HEK293 (cell line): ENCODE results near the gene PEX26.

Experiments
- CTCF ChIA-PET: fragments of 350-600 bp; formaldehyde crosslinking; extraction: SDS; loops from one replicate; lab custom pipeline; 2021; ENCODE audit warnings: antibody characterized with exemption; lab: Yijun Ruan, JAX
- POLR2A ChIA-PET: fragments of 300-600 bp; formaldehyde crosslinking; extraction: SDS; loops from one replicate; lab custom pipeline; 2020; ENCODE audit warnings: antibody characterized with exemption, inconsistent platforms; lab: Yijun Ruan, JAX
- H3K27ac ChIP-seq: fragments of 200-500 bp; sonication (Bioruptor generic); 2 replicates; pipeline ENCODE4 v1.5.1; 2014; ENCODE audit warnings: low read depth, low read length, control low read depth, inconsistent platforms; ENCODE audit errors: extremely low read depth
- H3K36me3 ChIP-seq, 2 experiments: fragments of 200-500 bp in 1 of 2; sonication (Bioruptor generic) in 1 of 2; 1 replicate in 1 of 2; 2 replicates in 1 of 2; pipeline ENCODE4 v1.5.1; 2014 to 2017; ENCODE audit warnings: inconsistent platforms in 2 of 2, low read length in 2 of 2; ENCODE audit not compliant: control insufficient read depth in 2 of 2, insufficient read depth in 1 of 2
- H3K4me1 ChIP-seq: fragments of 200-500 bp; sonication (Bioruptor generic); 2 replicates; pipeline ENCODE4 v1.5.1; 2014; ENCODE audit warnings: mild to moderate bottlenecking, low read length, inconsistent platforms; ENCODE audit not compliant: control insufficient read depth, insufficient read depth
- H3K4me3 ChIP-seq: 2 replicates; pipeline ENCODE4 v1.5.1; 2011; ENCODE audit warnings: low read depth, mild to moderate bottlenecking, control low read depth, low read length, moderate library complexity
- H3K9me3 ChIP-seq: fragments of 200-500 bp; sonication (Bioruptor generic); 2 replicates; pipeline ENCODE4 v1.5.1; 2014; ENCODE audit warnings: low read depth, low read length, inconsistent platforms; ENCODE audit not compliant: control insufficient read depth, insufficient read depth
- EGR2 ChIP-seq: fragments of 450-650 bp; formaldehyde crosslinking; IDR thresholded peaks from 2 replicates; pipeline ENCODE4 v1.5.1; 2016; ENCODE audit warnings: low read depth, missing biosample characterization, missing genetic modification characterization
- GLI4 ChIP-seq: fragments of 450-650 bp; formaldehyde crosslinking; IDR thresholded peaks from 2 replicates; pipeline ENCODE4 v1.5.1; 2016; ENCODE audit warnings: missing biosample characterization, missing genetic modification characterization
- GLIS1 ChIP-seq: fragments of 450-650 bp; formaldehyde crosslinking; IDR thresholded peaks from 2 replicates; pipeline ENCODE4 v1.5.1; 2016; ENCODE audit warnings: missing biosample characterization, missing genetic modification characterization
- HOXC10 ChIP-seq: sonication (generic); formaldehyde crosslinking; IDR thresholded peaks from 2 replicates; pipeline ENCODE4 v1.8.1; 2023; ENCODE audit warnings: mild to moderate bottlenecking, missing genetic modification reagents
- MYNN ChIP-seq: fragments of 450-650 bp; formaldehyde crosslinking; IDR thresholded peaks from 2 replicates; pipeline ENCODE4 v1.5.1; 2016; ENCODE audit warnings: missing biosample characterization, missing genetic modification characterization, borderline replicate concordance
- ZFP3 ChIP-seq: fragments of 450-650 bp; formaldehyde crosslinking; IDR thresholded peaks from 2 replicates; pipeline ENCODE4 v1.5.1; 2016; ENCODE audit warnings: low read depth, missing biosample characterization, missing genetic modification characterization
- ZFP37 ChIP-seq: fragments of 450-650 bp; formaldehyde crosslinking; IDR thresholded peaks from 2 replicates; pipeline ENCODE4 v1.5.1; 2016; ENCODE audit warnings: missing biosample characterization, missing genetic modification characterization
- ZNF184 ChIP-seq: fragments of 450-650 bp; IDR thresholded peaks from 2 replicates; pipeline ENCODE4 v1.5.1; 2018; ENCODE audit warnings: missing biosample characterization, mild to moderate bottlenecking, missing genetic modification characterization
- ZNF223 ChIP-seq: fragments of 450-650 bp; formaldehyde crosslinking; IDR thresholded peaks from 2 replicates; pipeline ENCODE4 v1.5.1; 2016; ENCODE audit warnings: missing biosample characterization, missing genetic modification characterization
- ZNF350 ChIP-seq: fragments of 450-650 bp; formaldehyde crosslinking; IDR thresholded peaks from 2 replicates; pipeline ENCODE4 v1.5.0; 2017; ENCODE audit warnings: missing biosample characterization, mild to moderate bottlenecking, missing genetic modification characterization
- ZNF366 ChIP-seq: fragments of 450-650 bp; formaldehyde crosslinking; conservative IDR thresholded peaks from 2 replicates; pipeline ENCODE4 v1.5.1; 2016; ENCODE audit warnings: missing biosample characterization, missing genetic modification characterization
- ZNF521 ChIP-seq: fragments of 450-650 bp; formaldehyde crosslinking; IDR thresholded peaks from 2 replicates; pipeline ENCODE4 v1.5.1; 2017; ENCODE audit warnings: missing biosample characterization, mild to moderate bottlenecking, missing genetic modification characterization
- ZNF654 ChIP-seq: fragments of 450-650 bp; formaldehyde crosslinking; IDR thresholded peaks from 2 replicates; pipeline ENCODE4 v1.5.1; 2016; ENCODE audit warnings: low read depth, missing biosample characterization, missing genetic modification characterization
- ZNF664 ChIP-seq: fragments of 450-650 bp; formaldehyde crosslinking; IDR thresholded peaks from 2 replicates; pipeline ENCODE4 v1.5.1; 2016; ENCODE audit warnings: missing biosample characterization, missing genetic modification characterization
- ZNF777 ChIP-seq: fragments of 450-650 bp; formaldehyde crosslinking; IDR thresholded peaks from 2 replicates; pipeline ENCODE4 v1.5.1; 2017; ENCODE audit warnings: missing biosample characterization, missing genetic modification characterization, borderline replicate concordance
- TF ChIP-seq, protein P1 (sequence below): fragments of 450-650 bp; formaldehyde crosslinking; conservative IDR thresholded peaks from 2 replicates; pipeline ENCODE4 v1.5.1; 2016; ENCODE audit warnings: low read depth, missing biosample characterization, missing genetic modification characterization
- TF ChIP-seq, protein P2 (sequence below): fragments of 450-650 bp; formaldehyde crosslinking; IDR thresholded peaks from 2 replicates; pipeline ENCODE4 v1.5.1; 2016; ENCODE audit warnings: missing biosample characterization, missing genetic modification characterization
- TF ChIP-seq, protein P3 (sequence below): fragments of 450-650 bp; formaldehyde crosslinking; IDR thresholded peaks from 2 replicates; pipeline ENCODE4 v1.5.0; 2017; ENCODE audit warnings: missing biosample characterization, missing genetic modification characterization, borderline replicate concordance
- TF ChIP-seq, protein P4 (sequence below): fragments of 450-650 bp; formaldehyde crosslinking; IDR thresholded peaks from 2 replicates; pipeline ENCODE4 v1.5.1; 2017; ENCODE audit warnings: missing biosample characterization, missing genetic modification characterization
- TF ChIP-seq, protein P5 (sequence below): fragments of 450-650 bp; formaldehyde crosslinking; IDR thresholded peaks from 2 replicates; pipeline ENCODE4 v1.5.1; 2016; ENCODE audit warnings: missing biosample characterization, missing genetic modification characterization
- TF ChIP-seq, protein P6 (sequence below): fragments of 450-650 bp; formaldehyde crosslinking; IDR thresholded peaks from 2 replicates; pipeline ENCODE4 v1.5.1; 2016; ENCODE audit warnings: missing biosample characterization, missing genetic modification characterization

PEX26 gene

DNA sequence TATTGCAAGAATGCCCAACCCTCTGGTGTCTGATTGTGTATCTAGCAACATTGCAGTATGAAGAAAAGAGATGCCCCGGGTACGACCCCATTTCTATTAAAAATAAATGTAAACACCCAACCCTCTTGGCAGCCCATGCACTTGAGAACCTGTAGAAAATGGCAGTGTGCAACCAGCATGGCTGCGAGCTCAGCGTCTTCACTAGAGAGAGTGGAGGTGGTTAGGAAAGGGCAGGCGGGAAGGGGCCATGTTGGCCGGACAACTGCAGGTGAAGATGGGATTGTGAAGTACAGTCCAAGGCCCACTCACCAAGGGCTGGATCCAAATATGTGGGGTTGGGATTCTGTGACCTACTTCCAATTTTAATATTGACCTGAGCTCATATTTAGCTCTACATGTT is 15.9 kb downstream of the PEX26 start:
- TF ChIP-seq GLI4 (tag by site-specific recombination) = no peak
- TF ChIP-seq, protein P1, sequence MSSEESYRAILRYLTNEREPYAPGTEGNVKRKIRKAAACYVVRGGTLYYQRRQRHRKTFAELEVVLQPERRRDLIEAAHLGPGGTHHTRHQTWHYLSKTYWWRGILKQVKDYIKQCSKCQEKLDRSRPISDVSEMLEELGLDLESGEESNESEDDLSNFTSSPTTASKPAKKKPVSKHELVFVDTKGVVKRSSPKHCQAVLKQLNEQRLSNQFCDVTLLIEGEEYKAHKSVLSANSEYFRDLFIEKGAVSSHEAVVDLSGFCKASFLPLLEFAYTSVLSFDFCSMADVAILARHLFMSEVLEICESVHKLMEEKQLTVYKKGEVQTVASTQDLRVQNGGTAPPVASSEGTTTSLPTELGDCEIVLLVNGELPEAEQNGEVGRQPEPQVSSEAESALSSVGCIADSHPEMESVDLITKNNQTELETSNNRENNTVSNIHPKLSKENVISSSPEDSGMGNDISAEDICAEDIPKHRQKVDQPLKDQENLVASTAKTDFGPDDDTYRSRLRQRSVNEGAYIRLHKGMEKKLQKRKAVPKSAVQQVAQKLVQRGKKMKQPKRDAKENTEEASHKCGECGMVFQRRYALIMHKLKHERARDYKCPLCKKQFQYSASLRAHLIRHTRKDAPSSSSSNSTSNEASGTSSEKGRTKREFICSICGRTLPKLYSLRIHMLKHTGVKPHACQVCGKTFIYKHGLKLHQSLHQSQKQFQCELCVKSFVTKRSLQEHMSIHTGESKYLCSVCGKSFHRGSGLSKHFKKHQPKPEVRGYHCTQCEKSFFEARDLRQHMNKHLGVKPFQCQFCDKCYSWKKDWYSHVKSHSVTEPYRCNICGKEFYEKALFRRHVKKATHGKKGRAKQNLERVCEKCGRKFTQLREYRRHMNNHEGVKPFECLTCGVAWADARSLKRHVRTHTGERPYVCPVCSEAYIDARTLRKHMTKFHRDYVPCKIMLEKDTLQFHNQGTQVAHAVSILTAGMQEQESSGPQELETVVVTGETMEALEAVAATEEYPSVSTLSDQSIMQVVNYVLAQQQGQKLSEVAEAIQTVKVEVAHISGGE (tag by site-specific recombination) = no peak
- no peak for TF ChIP-seq ZNF654
- no peak for TF ChIP-seq HOXC10 (CRISPR knock-in tag)
- no peak for TF ChIP-seq ZFP3 (tag by site-specific recombination)
- TF ChIP-seq, protein P2, sequence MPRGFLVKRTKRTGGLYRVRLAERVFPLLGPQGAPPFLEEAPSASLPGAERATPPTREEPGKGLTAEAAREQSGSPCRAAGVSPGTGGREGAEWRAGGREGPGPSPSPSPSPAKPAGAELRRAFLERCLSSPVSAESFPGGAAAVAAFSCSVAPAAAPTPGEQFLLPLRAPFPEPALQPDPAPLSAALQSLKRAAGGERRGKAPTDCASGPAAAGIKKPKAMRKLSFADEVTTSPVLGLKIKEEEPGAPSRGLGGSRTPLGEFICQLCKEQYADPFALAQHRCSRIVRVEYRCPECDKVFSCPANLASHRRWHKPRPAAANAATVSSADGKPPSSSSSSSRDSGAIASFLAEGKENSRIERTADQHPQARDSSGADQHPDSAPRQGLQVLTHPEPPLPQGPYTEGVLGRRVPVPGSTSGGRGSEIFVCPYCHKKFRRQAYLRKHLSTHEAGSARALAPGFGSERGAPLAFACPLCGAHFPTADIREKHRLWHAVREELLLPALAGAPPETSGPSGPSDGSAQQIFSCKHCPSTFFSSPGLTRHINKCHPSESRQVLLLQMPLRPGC (tag by site-specific recombination) = no peak
- peaks cover 12 to 37% of the 10 kb centered on the region in 2 experiments; a peak in 2 of 3 replicates for H3K36me3 ChIP-seq
- no peak overlapping the region for H3K4me3 ChIP-seq
- no peaks in the 10 kb centered on the region for H3K9me3 ChIP-seq
- ChIA-PET POLR2A (interaction anchor here (1.2 kb wide), 1 partner anchor 14 kb away, joined by 3 read pairs; no protein-coding TSS in a partner anchor), CTCF (interaction anchor here (0.6 to 0.8 kb wide), 4 partner anchors 11 to 263 kb away, joined by 3 to 5 read pairs (median 4); no protein-coding TSS in a partner anchor)
- no peaks in the 10 kb centered on the region for H3K4me1 ChIP-seq
- H3K27ac ChIP-seq = no peak overlapping the region

DNA sequence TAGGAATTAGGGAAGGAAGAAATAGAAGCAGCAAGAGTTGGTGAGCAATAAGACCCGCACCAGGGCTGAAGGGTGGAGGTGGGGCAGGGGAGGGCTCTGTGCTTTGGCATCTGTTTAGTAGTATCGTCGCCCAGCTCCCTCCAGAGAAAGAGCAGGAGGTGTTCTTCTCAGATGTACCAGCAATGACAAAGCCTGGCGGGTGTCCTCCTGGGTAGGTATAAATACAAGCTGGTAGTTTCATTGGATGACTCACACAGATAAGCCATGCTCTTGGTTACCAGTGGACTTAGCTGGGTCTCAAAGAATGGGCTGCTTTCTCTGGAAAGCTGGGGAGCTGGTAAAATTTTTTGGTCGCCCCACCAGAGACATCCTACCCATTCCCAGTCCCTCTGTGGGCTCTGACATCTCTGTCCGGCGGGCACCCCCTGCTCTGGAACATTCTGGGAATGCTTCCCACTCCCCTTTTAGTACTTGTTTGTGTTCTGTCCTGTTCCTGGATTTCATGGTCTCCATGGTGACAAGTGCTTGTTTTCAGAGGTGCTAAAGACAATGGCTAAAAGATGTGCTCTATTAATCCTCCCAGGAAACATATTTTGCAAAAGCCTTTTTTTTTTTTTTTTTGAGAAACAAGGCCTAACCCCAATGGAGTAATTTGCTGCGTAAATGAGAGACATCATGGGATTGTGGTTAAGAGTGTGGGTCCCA is 17.5 kb downstream of the PEX26 start:
- CTCF ChIA-PET = no interaction called here
- peaks cover 8 to 25% of the 10 kb centered on the region in 2 experiments; a peak in 2 of 3 replicates for H3K36me3 ChIP-seq
- TF ChIP-seq ZNF350 (tag by site-specific recombination) (no peak), ZNF366 (no peak), ZNF223 (tag by site-specific recombination) (no peak), HOXC10 (CRISPR knock-in tag) (no peak), GLIS1 (tag by site-specific recombination) (no peak), ZFP37 (tag by site-specific recombination) (no peak), EGR2 (tag by site-specific recombination) (no peak), ZNF521 (tag by site-specific recombination) (no peak), ZNF777 (tag by site-specific recombination) (no peak), ZNF184 (tag by site-specific recombination) (no peak), ZNF664 (tag by site-specific recombination) (no peak), MYNN (no peak)
- TF ChIP-seq, protein P3, sequence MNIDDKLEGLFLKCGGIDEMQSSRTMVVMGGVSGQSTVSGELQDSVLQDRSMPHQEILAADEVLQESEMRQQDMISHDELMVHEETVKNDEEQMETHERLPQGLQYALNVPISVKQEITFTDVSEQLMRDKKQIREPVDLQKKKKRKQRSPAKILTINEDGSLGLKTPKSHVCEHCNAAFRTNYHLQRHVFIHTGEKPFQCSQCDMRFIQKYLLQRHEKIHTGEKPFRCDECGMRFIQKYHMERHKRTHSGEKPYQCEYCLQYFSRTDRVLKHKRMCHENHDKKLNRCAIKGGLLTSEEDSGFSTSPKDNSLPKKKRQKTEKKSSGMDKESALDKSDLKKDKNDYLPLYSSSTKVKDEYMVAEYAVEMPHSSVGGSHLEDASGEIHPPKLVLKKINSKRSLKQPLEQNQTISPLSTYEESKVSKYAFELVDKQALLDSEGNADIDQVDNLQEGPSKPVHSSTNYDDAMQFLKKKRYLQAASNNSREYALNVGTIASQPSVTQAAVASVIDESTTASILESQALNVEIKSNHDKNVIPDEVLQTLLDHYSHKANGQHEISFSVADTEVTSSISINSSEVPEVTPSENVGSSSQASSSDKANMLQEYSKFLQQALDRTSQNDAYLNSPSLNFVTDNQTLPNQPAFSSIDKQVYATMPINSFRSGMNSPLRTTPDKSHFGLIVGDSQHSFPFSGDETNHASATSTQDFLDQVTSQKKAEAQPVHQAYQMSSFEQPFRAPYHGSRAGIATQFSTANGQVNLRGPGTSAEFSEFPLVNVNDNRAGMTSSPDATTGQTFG = no peak
- TF ChIP-seq, protein P4, sequence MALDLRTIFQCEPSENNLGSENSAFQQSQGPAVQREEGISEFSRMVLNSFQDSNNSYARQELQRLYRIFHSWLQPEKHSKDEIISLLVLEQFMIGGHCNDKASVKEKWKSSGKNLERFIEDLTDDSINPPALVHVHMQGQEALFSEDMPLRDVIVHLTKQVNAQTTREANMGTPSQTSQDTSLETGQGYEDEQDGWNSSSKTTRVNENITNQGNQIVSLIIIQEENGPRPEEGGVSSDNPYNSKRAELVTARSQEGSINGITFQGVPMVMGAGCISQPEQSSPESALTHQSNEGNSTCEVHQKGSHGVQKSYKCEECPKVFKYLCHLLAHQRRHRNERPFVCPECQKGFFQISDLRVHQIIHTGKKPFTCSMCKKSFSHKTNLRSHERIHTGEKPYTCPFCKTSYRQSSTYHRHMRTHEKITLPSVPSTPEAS (tag by site-specific recombination) = no peak
- TF ChIP-seq, protein P5, sequence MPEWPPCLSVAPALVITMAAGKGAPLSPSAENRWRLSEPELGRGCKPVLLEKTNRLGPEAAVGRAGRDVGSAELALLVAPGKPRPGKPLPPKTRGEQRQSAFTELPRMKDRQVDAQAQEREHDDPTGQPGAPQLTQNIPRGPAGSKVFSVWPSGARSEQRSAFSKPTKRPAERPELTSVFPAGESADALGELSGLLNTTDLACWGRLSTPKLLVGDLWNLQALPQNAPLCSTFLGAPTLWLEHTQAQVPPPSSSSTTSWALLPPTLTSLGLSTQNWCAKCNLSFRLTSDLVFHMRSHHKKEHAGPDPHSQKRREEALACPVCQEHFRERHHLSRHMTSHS (tag by site-specific recombination) = no peak
- TF ChIP-seq, protein P6, sequence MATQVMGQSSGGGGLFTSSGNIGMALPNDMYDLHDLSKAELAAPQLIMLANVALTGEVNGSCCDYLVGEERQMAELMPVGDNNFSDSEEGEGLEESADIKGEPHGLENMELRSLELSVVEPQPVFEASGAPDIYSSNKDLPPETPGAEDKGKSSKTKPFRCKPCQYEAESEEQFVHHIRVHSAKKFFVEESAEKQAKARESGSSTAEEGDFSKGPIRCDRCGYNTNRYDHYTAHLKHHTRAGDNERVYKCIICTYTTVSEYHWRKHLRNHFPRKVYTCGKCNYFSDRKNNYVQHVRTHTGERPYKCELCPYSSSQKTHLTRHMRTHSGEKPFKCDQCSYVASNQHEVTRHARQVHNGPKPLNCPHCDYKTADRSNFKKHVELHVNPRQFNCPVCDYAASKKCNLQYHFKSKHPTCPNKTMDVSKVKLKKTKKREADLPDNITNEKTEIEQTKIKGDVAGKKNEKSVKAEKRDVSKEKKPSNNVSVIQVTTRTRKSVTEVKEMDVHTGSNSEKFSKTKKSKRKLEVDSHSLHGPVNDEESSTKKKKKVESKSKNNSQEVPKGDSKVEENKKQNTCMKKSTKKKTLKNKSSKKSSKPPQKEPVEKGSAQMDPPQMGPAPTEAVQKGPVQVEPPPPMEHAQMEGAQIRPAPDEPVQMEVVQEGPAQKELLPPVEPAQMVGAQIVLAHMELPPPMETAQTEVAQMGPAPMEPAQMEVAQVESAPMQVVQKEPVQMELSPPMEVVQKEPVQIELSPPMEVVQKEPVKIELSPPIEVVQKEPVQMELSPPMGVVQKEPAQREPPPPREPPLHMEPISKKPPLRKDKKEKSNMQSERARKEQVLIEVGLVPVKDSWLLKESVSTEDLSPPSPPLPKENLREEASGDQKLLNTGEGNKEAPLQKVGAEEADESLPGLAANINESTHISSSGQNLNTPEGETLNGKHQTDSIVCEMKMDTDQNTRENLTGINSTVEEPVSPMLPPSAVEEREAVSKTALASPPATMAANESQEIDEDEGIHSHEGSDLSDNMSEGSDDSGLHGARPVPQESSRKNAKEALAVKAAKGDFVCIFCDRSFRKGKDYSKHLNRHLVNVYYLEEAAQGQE (tag by site-specific recombination) = no peak
- TF ChIP-seq, all 188 proteins: peak for 0
- POLR2A ChIA-PET = no interaction called here
- Histone ChIP-seq H3K4me1 (no peaks in the 10 kb centered on the region), H3K9me3 (no peaks in the 10 kb centered on the region), H3K27ac (no peak overlapping the region), H3K4me3 (no peak overlapping the region)
